Nephron progenitor cell (in vitro differentiated cells): Measurements from ENCODE around the gene JUP.
"Not testable (repeated sequence)": the region's sequence is repeated elsewhere in the genome, so short reads cannot be mapped to it uniquely, and the experiment has no call there.

ENCODE experiments used
- DNase-seq: peaks from one replicate; pipeline ENCODE4 v3.0.0; 2021
- H3K27ac Mint-ChIP-seq: 2 replicates; pipeline ENCODE4 v1.8.0; 2021; ENCODE audit warnings: mild to moderate bottlenecking, moderate library complexity, mixed read lengths
- H3K27me3 Mint-ChIP-seq: 2 replicates; pipeline ENCODE4 v1.8.0; 2021; ENCODE audit warnings: mild to moderate bottlenecking, low read depth, mixed read lengths; ENCODE audit not compliant: poor library complexity
- H3K36me3 Mint-ChIP-seq: 2 replicates; pipeline ENCODE4 v1.8.0; 2021; ENCODE audit warnings: low read depth, mixed read lengths
- H3K4me1 Mint-ChIP-seq: 2 replicates; pipeline ENCODE4 v1.8.0; 2021; ENCODE audit warnings: mixed read lengths
- H3K4me3 Mint-ChIP-seq: 2 replicates; pipeline ENCODE4 v1.8.0; 2021; ENCODE audit warnings: mild to moderate bottlenecking, moderate library complexity, mixed read lengths
- H3K9me3 Mint-ChIP-seq: 2 replicates; pipeline ENCODE4 v1.8.0; 2021; ENCODE audit warnings: mild to moderate bottlenecking, moderate library complexity, mixed read lengths
- TF ChIP-seq, protein P1 (sequence below): fragments of 200-600 bp; sonication (generic); IDR thresholded peaks from 2 replicates; pipeline ENCODE4 v1.5.0; 2021; ENCODE audit warnings: antibody characterized with exemption

JUP gene

DNA sequence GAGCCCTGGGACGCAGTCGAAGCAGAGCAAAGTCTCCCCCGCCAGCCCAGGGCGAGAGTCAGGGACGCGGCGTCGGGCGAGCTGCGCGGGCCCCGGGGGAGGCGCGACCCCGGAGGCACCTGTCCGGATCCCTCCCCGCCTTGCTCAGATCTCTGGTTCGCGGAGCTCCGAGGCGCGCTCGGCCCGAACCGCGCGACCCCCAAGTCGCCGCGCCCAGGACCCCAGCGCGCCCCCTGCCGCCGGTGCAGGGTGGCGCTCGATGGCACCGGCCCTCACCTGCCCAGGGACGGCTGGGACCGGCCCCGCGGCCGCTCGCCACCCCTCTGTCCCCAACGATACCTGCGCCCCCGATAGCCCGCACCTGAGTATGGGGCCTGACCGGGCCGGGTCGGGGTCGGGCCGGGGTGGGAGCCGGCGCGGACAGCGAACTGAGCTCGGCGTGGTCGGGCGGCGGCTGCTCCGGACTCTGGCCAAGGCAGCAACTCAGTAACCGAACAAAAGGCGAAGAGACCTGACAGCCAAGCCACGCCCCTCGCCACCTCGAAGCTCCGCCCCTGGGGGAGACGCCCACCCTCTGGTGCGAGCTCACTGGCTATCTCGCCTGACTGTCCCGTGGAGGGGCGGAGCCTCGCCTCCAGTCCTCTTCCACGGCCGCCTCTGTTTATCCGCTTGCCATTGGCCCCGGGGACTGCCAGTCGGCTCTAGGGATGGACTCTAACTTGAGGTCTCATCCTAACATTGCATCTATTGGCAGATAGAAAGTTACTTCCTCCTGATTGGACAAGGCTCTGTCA, at the start of gene JUP:
Gene JUP (minus strand): TSS at position 485 of the 794 bp plus-strand sequence. CDS start 14,857 bp downstream, outside the sequence.
- Mint-ChIP-seq H3K4me3 (peak within 1 kb of the TSS; percentile 92), H3K36me3 (peaks cover 10% of the 10 kb centered on the region), H3K27me3 (peaks cover 11% of the 10 kb centered on the region), H3K9me3 (no peaks in the 10 kb centered on the region), H3K27ac (peak within 1 kb of the TSS; percentile 95), H3K4me1 (peaks cover 49% of the 10 kb centered on the region)
- TF ChIP-seq, protein P1, sequence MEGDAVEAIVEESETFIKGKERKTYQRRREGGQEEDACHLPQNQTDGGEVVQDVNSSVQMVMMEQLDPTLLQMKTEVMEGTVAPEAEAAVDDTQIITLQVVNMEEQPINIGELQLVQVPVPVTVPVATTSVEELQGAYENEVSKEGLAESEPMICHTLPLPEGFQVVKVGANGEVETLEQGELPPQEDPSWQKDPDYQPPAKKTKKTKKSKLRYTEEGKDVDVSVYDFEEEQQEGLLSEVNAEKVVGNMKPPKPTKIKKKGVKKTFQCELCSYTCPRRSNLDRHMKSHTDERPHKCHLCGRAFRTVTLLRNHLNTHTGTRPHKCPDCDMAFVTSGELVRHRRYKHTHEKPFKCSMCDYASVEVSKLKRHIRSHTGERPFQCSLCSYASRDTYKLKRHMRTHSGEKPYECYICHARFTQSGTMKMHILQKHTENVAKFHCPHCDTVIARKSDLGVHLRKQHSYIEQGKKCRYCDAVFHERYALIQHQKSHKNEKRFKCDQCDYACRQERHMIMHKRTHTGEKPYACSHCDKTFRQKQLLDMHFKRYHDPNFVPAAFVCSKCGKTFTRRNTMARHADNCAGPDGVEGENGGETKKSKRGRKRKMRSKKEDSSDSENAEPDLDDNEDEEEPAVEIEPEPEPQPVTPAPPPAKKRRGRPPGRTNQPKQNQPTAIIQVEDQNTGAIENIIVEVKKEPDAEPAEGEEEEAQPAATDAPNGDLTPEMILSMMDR = peak; percentile 71
- DNase-seq = peak; percentile 100

DNA sequence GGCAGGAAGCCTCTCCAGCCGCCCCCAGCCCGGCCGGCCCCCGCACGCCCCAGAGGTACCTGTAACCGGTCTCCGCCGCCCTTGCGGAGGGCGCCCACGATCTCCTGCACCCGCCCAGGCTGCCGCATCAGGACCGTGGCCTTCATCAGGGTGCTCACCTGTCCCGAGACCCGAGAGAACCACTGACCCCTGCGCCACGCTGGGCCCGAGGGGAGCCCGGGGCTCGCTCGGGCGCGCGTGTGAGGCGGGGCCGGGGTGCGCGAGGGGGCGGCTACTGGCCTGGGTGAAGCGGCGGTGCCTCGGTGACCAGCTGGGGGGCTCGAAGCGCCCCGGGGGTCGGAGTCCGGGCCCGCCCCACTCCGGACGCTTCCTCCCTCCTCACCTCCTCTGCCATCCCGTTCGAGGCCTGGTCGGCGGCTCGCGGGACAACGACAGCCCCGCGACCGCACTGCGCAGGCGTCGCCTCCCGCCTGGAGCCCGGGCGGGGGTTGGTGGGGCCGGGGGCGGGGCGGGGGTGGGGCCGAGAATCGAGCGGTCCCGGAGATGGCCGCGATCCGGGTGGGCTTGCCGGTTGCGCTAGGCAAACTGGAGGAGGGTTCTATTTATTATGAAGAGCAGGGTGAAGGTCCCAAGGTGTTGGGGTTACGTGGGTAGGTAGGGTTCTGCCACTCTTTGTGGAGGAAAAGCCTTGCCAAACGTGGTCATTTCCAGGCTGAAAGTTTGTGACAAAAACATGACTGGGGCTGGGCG, 49.5 kb upstream of the JUP start, which contains the start of gene NT5C3B:
Gene NT5C3B (minus strand): TSS at position 433 of the 750 bp plus-strand sequence. CDS start 39 bp downstream, at position 394.
- Mint-ChIP-seq H3K27ac (no peak within 1 kb of the TSS), H3K36me3 (peaks cover 23% of the 10 kb centered on the region), H3K9me3 (no peaks in the 10 kb centered on the region), H3K27me3 (peaks cover 4% of the 10 kb centered on the region), H3K4me1 (peaks cover 16% of the 10 kb centered on the region), H3K4me3 (peak within 1 kb of the TSS; percentile 90)
- TF ChIP-seq, protein P1 = no peak
- DNase-seq = peak; percentile 78

DNA sequence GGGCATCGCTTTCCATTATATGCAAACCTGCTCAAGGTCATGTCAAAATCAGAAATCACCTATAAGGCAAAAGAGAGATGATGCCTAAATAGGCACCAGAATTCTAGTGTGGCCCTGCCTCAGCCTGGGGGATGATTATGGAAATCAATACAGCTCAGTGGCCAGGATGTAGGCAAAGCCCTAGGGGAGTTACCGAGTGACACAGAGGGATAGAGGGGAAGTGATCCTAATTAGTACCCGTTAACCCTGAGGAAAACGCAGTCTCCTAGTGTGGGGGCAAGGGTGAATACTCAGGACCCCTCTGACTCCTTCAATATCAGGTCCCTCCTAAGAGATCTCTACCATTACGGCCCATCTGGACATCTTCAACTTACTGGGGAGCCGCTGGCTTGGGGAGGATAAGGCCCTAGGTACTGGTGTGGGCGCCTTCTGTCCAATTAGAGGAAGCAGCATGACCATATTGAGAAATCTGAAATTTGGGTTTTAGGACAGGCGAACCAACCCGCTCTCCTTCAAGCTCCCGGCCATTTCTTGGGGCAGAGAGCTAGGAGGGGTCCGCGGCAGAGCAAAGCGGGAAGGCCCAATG, 48.8 kb upstream of the JUP start:
- H3K9me3 Mint-ChIP-seq = no peaks in the 10 kb centered on the region
- DNase-seq = no peak
- H3K27me3 Mint-ChIP-seq = peaks cover 4% of the 10 kb centered on the region
- peaks cover 30% of the 10 kb centered on the region for H3K36me3 Mint-ChIP-seq
- H3K4me1 Mint-ChIP-seq = peaks cover 16% of the 10 kb centered on the region
- TF ChIP-seq, protein P1 = no peak
- peak overlapping the region; percentile 90 for H3K4me3 Mint-ChIP-seq
- H3K27ac Mint-ChIP-seq = no peak overlapping the region

DNA sequence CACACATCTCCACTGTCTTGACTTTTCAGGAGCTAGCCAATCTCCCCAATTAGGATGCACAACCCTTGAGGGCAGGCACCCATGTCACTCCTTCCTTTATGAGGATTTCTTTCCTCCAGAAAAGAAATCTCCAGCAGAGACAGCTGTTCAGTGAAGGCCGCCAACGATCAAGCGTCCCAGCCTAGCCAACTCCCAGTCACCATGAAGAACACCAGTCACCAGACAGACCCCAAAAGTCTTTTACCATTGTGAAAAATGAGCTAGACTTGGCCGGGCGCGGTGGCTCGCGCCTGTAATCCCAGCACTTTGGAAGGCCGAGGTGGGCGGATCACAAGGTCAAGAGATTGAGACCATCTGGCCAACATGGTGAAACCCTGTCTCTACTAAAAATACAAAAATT, 43.5 kb upstream of the JUP start:
- Mint-ChIP-seq H3K36me3 (peaks cover 59% of the 10 kb centered on the region), H3K4me1 (peaks cover 18% of the 10 kb centered on the region), H3K27ac (peak overlapping the region; percentile 64)
- not testable (repeated sequence) for DNase-seq, H3K27me3 Mint-ChIP-seq, H3K4me3 Mint-ChIP-seq, H3K9me3 Mint-ChIP-seq

DNA sequence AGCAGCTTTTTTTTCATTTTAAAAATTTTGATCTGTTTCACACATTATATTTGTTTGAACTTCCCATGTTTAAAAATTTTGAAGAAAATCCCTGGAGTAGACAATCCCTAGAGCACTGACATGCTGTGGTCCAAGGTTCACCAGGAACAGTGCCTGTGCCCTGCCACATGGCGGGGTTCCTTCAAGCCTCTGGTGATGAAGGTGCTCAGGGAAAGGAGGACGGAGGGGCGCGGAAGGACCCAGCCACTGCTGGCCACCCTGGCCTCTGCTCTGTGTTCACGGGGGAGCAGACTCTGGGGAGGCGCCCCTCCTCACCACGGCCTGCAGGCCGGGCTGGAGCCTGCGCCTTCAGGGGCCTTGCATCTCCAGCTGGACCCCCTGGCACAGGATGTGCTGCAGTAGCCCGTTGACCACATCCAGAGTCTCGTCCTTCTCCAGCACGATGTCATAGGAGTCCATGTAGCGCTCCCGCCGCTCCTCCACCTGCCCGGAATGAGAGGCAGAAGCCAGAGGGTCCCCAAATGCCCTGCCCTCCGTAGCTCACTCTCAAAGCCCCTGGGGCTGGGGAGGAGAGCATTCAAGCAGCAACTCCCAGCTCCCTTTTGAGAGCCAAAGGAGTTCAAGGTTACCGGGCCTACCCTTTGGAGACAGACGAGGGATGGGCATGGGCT, 38.8 kb upstream of the JUP start:
- peak overlapping the region; percentile 57 for H3K27ac Mint-ChIP-seq
- H3K36me3 Mint-ChIP-seq = peaks cover 39% of the 10 kb centered on the region
- peaks cover 44% of the 10 kb centered on the region for H3K4me1 Mint-ChIP-seq
- H3K9me3 Mint-ChIP-seq = no peaks in the 10 kb centered on the region
- no peak overlapping the region for H3K4me3 Mint-ChIP-seq
- H3K27me3 Mint-ChIP-seq = no peaks in the 10 kb centered on the region
- DNase-seq = no peak
- TF ChIP-seq, protein P1 = no peak
